Activated naive CD4-positive, alpha-beta T cell treated with anti-CD3 and anti-CD28 coated beads, Interleukin-2, amount 50 U/mL, for 16 hours (primary cell): ENCODE measurements around the gene ANKRD16.
"Not testable (repeated sequence)": the region's sequence is repeated elsewhere in the genome, so short reads cannot be mapped to it uniquely, and the experiment has no call there.

ENCODE experiments used
- DNase-seq: peaks from one replicate; pipeline ENCODE4 v3.0.0-alpha.2; 2020

ANKRD16 gene

GRCh38 chr10:5831446-5831782 lies 58.3 kb downstream of the ANKRD16 start:
- no peak for DNase-seq

GRCh38 chr10:5830629-5831445 lies 58.9 kb downstream of the ANKRD16 start:
- DNase-seq = no peak

- no peak for DNase-seq
Measured at GRCh38 chr10:5829267-5829666, 60.4 kb downstream of the ANKRD16 start.

GRCh38 chr10:5828725-5829124 lies 61.0 kb downstream of the ANKRD16 start:
- DNase-seq = no peak

GRCh38 chr10:5827841-5828240 lies 61.9 kb downstream of the ANKRD16 start:
- DNase-seq = no peak

- not testable (repeated sequence) for DNase-seq
Measured at GRCh38 chr10:5826511-5826910, 63.2 kb downstream of the ANKRD16 start.

GRCh38 chr10:5818894-5819293 lies 70.8 kb downstream of the ANKRD16 start:
- DNase-seq = no peak

- DNase-seq = no peak
Measured at GRCh38 chr10:5818048-5818331, 71.7 kb downstream of the ANKRD16 start.

- no peak for DNase-seq
Measured at GRCh38 chr10:5817322-5818047, 72.2 kb downstream of the ANKRD16 start.

- DNase-seq = no peak
Measured at GRCh38 chr10:5816170-5816569, 73.5 kb downstream of the ANKRD16 start.

- DNase-seq = no peak
Measured at GRCh38 chr10:5814110-5815107, 75.3 kb downstream of the ANKRD16 start.

- peak; percentile 96 for DNase-seq
Measured at GRCh38 chr10:5813341-5814109, 76.2 kb downstream of the ANKRD16 start, which contains the start of gene GDI2. TSS of gene GDI2 (minus strand) at chr10:5813434. CDS start at chr10:5813258, 176 bp downstream.

- no peak for DNase-seq
Measured at GRCh38 chr10:5813091-5813340, 76.7 kb downstream of the ANKRD16 start.

- DNase-seq = peak; percentile 39
Measured at GRCh38 chr10:5812283-5813090, 77.2 kb downstream of the ANKRD16 start.
